Neural crest cell (in vitro differentiated cells): Measurements from ENCODE around the gene SPATA3. TPM values are rescaled to one million over a fixed set of nuclear protein-coding genes. Genes with fewer than 3 reads are reported as not detected.

Experiments
- DNase-seq: peaks from one replicate; pipeline ENCODE4 v3.0.0; 2021; ENCODE audit warnings: low read depth, mixed read lengths, low spot score
- H3K27ac Mint-ChIP-seq: one replicate; pipeline ENCODE4 v1.8.0; 2021; ENCODE audit warnings: mild to moderate bottlenecking, mixed read lengths; ENCODE audit not compliant: unreplicated experiment
- H3K27me3 Mint-ChIP-seq: 2 replicates; pipeline ENCODE4 v1.8.0; 2021; ENCODE audit warnings: low read depth, mild to moderate bottlenecking, mixed read lengths
- H3K36me3 Mint-ChIP-seq: 2 replicates; pipeline ENCODE4 v1.8.0; 2021; ENCODE audit warnings: low read depth, mild to moderate bottlenecking, mixed read lengths
- H3K4me1 Mint-ChIP-seq: 2 replicates; pipeline ENCODE4 v1.8.0; 2021; ENCODE audit warnings: mixed read lengths
- H3K4me3 Mint-ChIP-seq: one replicate; pipeline ENCODE4 v1.8.0; 2021; ENCODE audit warnings: mild to moderate bottlenecking, mixed read lengths
- H3K9me3 Mint-ChIP-seq: 2 replicates; pipeline ENCODE4 v1.8.0; 2021; ENCODE audit warnings: mixed read lengths
- total RNA-seq: library from RNA; stranded (reverse); gene quantifications from 2 replicates; pipeline ENCODE4 v1.2.1, GENCODE V29; 2021
- TF ChIP-seq, protein P1 (sequence below): fragments of 200-600 bp; sonication (generic); conservative IDR thresholded peaks from 2 replicates; pipeline ENCODE4 v1.5.0; 2021; ENCODE audit warnings: antibody characterized with exemption, mild to moderate bottlenecking

The SPATA3 gene
- total RNA-seq, 1 donor from 2014 or later: not detected

DNA sequence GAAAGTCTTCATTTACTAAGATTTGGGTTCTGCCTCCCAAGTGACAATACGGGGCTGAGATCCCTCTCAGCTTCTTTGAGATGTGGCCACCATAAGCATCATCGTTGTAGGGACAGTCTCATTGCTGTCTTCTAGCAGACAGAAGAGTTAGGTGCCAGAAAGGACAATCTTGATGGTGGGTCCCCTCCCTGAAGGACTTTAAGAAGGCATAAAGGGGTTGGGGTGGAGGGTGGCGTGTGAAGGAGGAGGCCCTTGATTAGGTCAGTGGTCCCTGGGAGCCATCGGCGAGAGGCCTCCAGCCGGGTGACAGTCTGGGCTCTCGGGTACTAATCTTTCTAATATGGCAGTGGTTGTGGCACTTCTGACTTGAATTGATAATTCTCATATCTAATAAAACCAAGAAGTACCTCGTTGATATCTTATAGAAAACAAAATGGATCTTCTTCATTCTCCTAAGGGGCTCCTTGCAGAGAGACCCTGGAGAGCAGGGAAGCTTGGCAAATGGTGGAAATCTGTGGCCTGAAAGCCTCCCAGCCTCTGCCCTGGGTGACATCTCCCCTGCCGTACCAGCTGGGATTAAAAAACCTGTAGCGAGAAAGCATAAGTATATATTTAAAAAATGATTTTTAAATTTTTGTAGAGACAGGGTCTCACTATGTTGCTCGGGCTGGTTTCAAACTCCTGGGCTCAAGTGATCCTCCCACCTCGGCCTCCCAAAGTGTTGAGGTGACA lies 53.5 kb downstream of the SPATA3 start:
- DNase-seq: no peak
- TF ChIP-seq, protein P1, sequence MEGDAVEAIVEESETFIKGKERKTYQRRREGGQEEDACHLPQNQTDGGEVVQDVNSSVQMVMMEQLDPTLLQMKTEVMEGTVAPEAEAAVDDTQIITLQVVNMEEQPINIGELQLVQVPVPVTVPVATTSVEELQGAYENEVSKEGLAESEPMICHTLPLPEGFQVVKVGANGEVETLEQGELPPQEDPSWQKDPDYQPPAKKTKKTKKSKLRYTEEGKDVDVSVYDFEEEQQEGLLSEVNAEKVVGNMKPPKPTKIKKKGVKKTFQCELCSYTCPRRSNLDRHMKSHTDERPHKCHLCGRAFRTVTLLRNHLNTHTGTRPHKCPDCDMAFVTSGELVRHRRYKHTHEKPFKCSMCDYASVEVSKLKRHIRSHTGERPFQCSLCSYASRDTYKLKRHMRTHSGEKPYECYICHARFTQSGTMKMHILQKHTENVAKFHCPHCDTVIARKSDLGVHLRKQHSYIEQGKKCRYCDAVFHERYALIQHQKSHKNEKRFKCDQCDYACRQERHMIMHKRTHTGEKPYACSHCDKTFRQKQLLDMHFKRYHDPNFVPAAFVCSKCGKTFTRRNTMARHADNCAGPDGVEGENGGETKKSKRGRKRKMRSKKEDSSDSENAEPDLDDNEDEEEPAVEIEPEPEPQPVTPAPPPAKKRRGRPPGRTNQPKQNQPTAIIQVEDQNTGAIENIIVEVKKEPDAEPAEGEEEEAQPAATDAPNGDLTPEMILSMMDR: no peak
- H3K27me3 Mint-ChIP-seq: peaks cover 17% of the 10 kb centered on the region
- no peak overlapping the region for H3K27ac Mint-ChIP-seq
- peaks cover 33% of the 10 kb centered on the region for H3K4me1 Mint-ChIP-seq
- H3K36me3 Mint-ChIP-seq: no peaks in the 10 kb centered on the region
- peak overlapping the region; percentile 64 for H3K4me3 Mint-ChIP-seq
- no peaks in the 10 kb centered on the region for H3K9me3 Mint-ChIP-seq

- no peaks in the 10 kb centered on the region for H3K9me3 Mint-ChIP-seq
- H3K27ac Mint-ChIP-seq: no peak overlapping the region
- DNase-seq: no peak
- H3K27me3 Mint-ChIP-seq: peaks cover 17% of the 10 kb centered on the region
- peak overlapping the region; percentile 44 for H3K4me3 Mint-ChIP-seq
- H3K4me1 Mint-ChIP-seq: peaks cover 33% of the 10 kb centered on the region
- no peaks in the 10 kb centered on the region for H3K36me3 Mint-ChIP-seq
- TF ChIP-seq, protein P1: no peak
Observed at GRCh38 chr2:231050018-231050901, 54.3 kb downstream of the SPATA3 start.

GRCh38 chr2:231051116-231051515 lies 55.2 kb downstream of the SPATA3 start:
- H3K9me3 Mint-ChIP-seq: no peaks in the 10 kb centered on the region
- TF ChIP-seq, protein P1: no peak
- H3K4me1 Mint-ChIP-seq: peaks cover 37% of the 10 kb centered on the region
- no peaks in the 10 kb centered on the region for H3K36me3 Mint-ChIP-seq
- no peak for DNase-seq
- H3K27ac Mint-ChIP-seq: no peak overlapping the region
- H3K27me3 Mint-ChIP-seq: peaks cover 17% of the 10 kb centered on the region
- H3K4me3 Mint-ChIP-seq: peak overlapping the region; percentile 23

DNA sequence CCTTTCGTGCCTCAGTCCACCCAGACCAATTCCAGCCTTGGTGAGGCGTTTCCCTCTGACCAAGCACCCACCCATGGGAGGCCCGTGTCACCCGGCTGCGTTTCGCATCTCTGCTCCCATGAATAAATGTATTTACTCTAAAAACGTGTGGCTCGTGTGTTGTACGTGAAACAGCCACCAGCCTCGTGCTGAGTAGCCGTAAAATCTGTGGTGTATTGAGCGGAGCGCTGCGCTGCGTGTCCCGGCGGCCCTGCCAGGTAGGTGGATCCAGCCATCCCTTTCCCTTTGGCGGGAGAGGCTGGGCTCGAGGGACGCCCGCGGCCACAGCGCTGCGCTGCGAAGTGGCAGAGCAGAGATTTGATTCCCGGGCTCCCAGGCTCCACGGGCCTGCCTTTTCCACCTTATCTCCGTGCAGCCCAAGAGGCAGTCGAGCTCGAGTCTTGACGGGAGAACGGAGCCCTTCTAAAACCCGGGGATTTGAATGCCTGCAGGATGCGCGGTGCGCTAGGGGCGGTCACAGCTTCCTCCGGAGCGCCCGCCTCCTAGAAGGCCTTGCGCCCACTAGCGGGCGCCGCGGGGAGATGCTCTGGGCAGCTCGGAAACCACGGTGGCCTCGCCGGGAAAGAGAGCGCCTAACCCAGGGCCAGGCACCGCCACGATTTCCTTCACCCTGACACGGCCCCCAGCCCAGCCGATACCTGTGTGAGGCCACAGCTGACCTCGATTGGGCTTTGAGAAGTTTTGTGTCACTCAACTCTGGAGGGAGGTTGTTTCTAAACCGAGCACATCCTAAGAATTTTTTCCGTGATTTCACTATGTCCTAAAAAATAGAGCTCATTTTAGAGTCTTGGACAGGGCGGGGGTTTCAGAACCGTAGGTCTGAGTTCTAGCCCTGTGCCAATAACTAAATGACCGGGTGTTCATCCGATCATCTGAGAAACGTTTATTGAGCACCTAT lies 56.9 kb downstream of the SPATA3 start:
- no peaks in the 10 kb centered on the region for H3K9me3 Mint-ChIP-seq
- H3K27ac Mint-ChIP-seq: no peak overlapping the region
- DNase-seq: peak; percentile 79
- H3K4me3 Mint-ChIP-seq: peak overlapping the region; percentile 91
- TF ChIP-seq, protein P1: peak; percentile 94
- H3K36me3 Mint-ChIP-seq: no peaks in the 10 kb centered on the region
- peaks cover 37% of the 10 kb centered on the region for H3K4me1 Mint-ChIP-seq
- peaks cover 17% of the 10 kb centered on the region for H3K27me3 Mint-ChIP-seq

GRCh38 chr2:231053846-231054245 lies 57.9 kb downstream of the SPATA3 start:
- H3K4me1 Mint-ChIP-seq: peaks cover 40% of the 10 kb centered on the region
- no peak for DNase-seq
- no peak overlapping the region for H3K27ac Mint-ChIP-seq
- TF ChIP-seq, protein P1: no peak
- peak overlapping the region; percentile 91 for H3K4me3 Mint-ChIP-seq
- H3K9me3 Mint-ChIP-seq: no peaks in the 10 kb centered on the region
- peaks cover 17% of the 10 kb centered on the region for H3K27me3 Mint-ChIP-seq
- H3K36me3 Mint-ChIP-seq: no peaks in the 10 kb centered on the region
